Stomach smooth muscle (tissue), 2 donors: ENCODE measurements around the gene DYNLT3.

ENCODE experiments used
- H3K27ac ChIP-seq: one replicate; pipeline ENCODE4 v1.7.0; 2013; ENCODE audit warnings: mild to moderate bottlenecking, low read length, inconsistent platforms
- H3K27me3 ChIP-seq, 2 donors: one replicate each; pipeline ENCODE4 v1.7.0; 2013; ENCODE audit warnings: low read length in 2 of 2; ENCODE audit not compliant: insufficient read depth in 2 of 2, control insufficient read depth in 1 of 2
- H3K36me3 ChIP-seq, 2 donors: one replicate each; pipeline ENCODE4 v1.7.0; 2013; ENCODE audit warnings: low read length in 2 of 2; ENCODE audit not compliant: control insufficient read depth in 2 of 2, insufficient read depth in 2 of 2
- H3K4me1 ChIP-seq: one replicate; pipeline ENCODE4 v1.7.0; 2013; ENCODE audit warnings: low read length; ENCODE audit not compliant: control insufficient read depth, insufficient read depth
- H3K4me3 ChIP-seq, 2 donors: one replicate each; pipeline ENCODE4 v1.7.0; 2013; ENCODE audit warnings: low read length in 2 of 2
- H3K9ac ChIP-seq, 2 donors: one replicate each; pipeline ENCODE4 v1.7.0; 2013; ENCODE audit warnings: low read length in 2 of 2, mild to moderate bottlenecking in 1 of 2
- H3K9me3 ChIP-seq, 2 donors: one replicate each; pipeline ENCODE4 v1.7.0; 2013; ENCODE audit warnings: low read length in 2 of 2; ENCODE audit not compliant: control insufficient read depth in 2 of 2
- donor health status: healthy.
- donor health status: Pancreatic carcinoma.

Gene DYNLT3

GRCh38 chrX:37816766-37817165 lies 30.6 kb downstream of the DYNLT3 start:
- Histone ChIP-seq H3K9ac (no peak overlapping the region), H3K9me3 (no peaks in the 10 kb centered on the region), H3K27me3 (peaks cover 0 to 5% of the 10 kb centered on the region in 2 donors), H3K27ac (no peak overlapping the region), H3K4me3 (no peak overlapping the region), H3K36me3 (no peaks in the 10 kb centered on the region), H3K4me1 (no peaks in the 10 kb centered on the region)

GRCh38 chrX:37815366-37815765 lies 32.0 kb downstream of the DYNLT3 start:
- Histone ChIP-seq H3K27me3 (peaks cover 0 to 5% of the 10 kb centered on the region in 2 donors), H3K4me1 (no peaks in the 10 kb centered on the region), H3K27ac (no peak overlapping the region)

GRCh38 chrX:37813570-37813969 lies 33.8 kb downstream of the DYNLT3 start:
- no peak overlapping the region for H3K4me3 ChIP-seq
- no peaks in the 10 kb centered on the region for H3K36me3 ChIP-seq
- no peak overlapping the region for H3K9ac ChIP-seq
- H3K27ac ChIP-seq: no peak overlapping the region
- peaks cover 0 to 5% of the 10 kb centered on the region in 2 donors for H3K27me3 ChIP-seq
- H3K9me3 ChIP-seq: no peaks in the 10 kb centered on the region
- H3K4me1 ChIP-seq: no peaks in the 10 kb centered on the region

More at GRCh38 chrX:37815366-37815765, 32.0 kb downstream of the DYNLT3 start:
- H3K9ac ChIP-seq: no peak overlapping the region
- H3K9me3 ChIP-seq: no peaks in the 10 kb centered on the region
- H3K4me3 ChIP-seq: no peak overlapping the region
- no peaks in the 10 kb centered on the region for H3K36me3 ChIP-seq

- Histone ChIP-seq H3K36me3 (no peaks in the 10 kb centered on the region), H3K27me3 (peaks cover 0 to 5% of the 10 kb centered on the region in 2 donors), H3K4me1 (no peaks in the 10 kb centered on the region), H3K9me3 (no peaks in the 10 kb centered on the region), H3K27ac (no peak overlapping the region), H3K4me3 (no peak overlapping the region), H3K9ac (no peak overlapping the region)
Observed at GRCh38 chrX:37812110-37812509, 35.3 kb downstream of the DYNLT3 start.

- Histone ChIP-seq H3K27ac (no peak overlapping the region), H3K36me3 (no peaks in the 10 kb centered on the region), H3K9ac (no peak overlapping the region), H3K9me3 (no peaks in the 10 kb centered on the region), H3K4me3 (no peak overlapping the region), H3K4me1 (no peaks in the 10 kb centered on the region), H3K27me3 (no peaks in the 10 kb centered on the region)
Observed at GRCh38 chrX:37809970-37810369, 37.4 kb downstream of the DYNLT3 start.

GRCh38 chrX:37803057-37803456 lies 44.3 kb downstream of the DYNLT3 start:
- H3K27ac ChIP-seq: no peak overlapping the region
- no peaks in the 10 kb centered on the region for H3K9me3 ChIP-seq
- no peaks in the 10 kb centered on the region for H3K27me3 ChIP-seq
- no peak overlapping the region for H3K4me3 ChIP-seq
- no peaks in the 10 kb centered on the region for H3K36me3 ChIP-seq
- H3K4me1 ChIP-seq: no peaks in the 10 kb centered on the region
- no peak overlapping the region for H3K9ac ChIP-seq

- Histone ChIP-seq H3K9ac (no peak overlapping the region), H3K4me1 (no peaks in the 10 kb centered on the region), H3K9me3 (no peaks in the 10 kb centered on the region), H3K27ac (no peak overlapping the region), H3K36me3 (no peaks in the 10 kb centered on the region), H3K27me3 (no peaks in the 10 kb centered on the region), H3K4me3 (no peak overlapping the region)
Observed at GRCh38 chrX:37802028-37802427, 45.3 kb downstream of the DYNLT3 start.

GRCh38 chrX:37800717-37801116 lies 46.7 kb downstream of the DYNLT3 start:
- no peaks in the 10 kb centered on the region for H3K9me3 ChIP-seq
- no peak overlapping the region for H3K9ac ChIP-seq
- no peaks in the 10 kb centered on the region for H3K4me1 ChIP-seq
- no peak overlapping the region for H3K27ac ChIP-seq
- H3K27me3 ChIP-seq: no peaks in the 10 kb centered on the region
- H3K36me3 ChIP-seq: no peaks in the 10 kb centered on the region
- H3K4me3 ChIP-seq: no peak overlapping the region

GRCh38 chrX:37799936-37800335 lies 47.4 kb downstream of the DYNLT3 start:
- H3K9ac ChIP-seq: no peak overlapping the region
- H3K27me3 ChIP-seq: no peaks in the 10 kb centered on the region
- no peaks in the 10 kb centered on the region for H3K36me3 ChIP-seq
- no peaks in the 10 kb centered on the region for H3K9me3 ChIP-seq
- H3K27ac ChIP-seq: no peak overlapping the region
- H3K4me3 ChIP-seq: no peak overlapping the region
- no peaks in the 10 kb centered on the region for H3K4me1 ChIP-seq

- Histone ChIP-seq H3K9ac (no peak overlapping the region), H3K9me3 (no peaks in the 10 kb centered on the region), H3K27me3 (no peaks in the 10 kb centered on the region), H3K36me3 (no peaks in the 10 kb centered on the region), H3K27ac (no peak overlapping the region), H3K4me1 (no peaks in the 10 kb centered on the region), H3K4me3 (no peak overlapping the region)
Observed at GRCh38 chrX:37796805-37797204, 50.6 kb downstream of the DYNLT3 start.

- no peaks in the 10 kb centered on the region for H3K27me3 ChIP-seq
- H3K9ac ChIP-seq: no peak overlapping the region
- H3K4me3 ChIP-seq: no peak overlapping the region
- H3K27ac ChIP-seq: no peak overlapping the region
- H3K4me1 ChIP-seq: no peaks in the 10 kb centered on the region
- no peaks in the 10 kb centered on the region for H3K9me3 ChIP-seq
- H3K36me3 ChIP-seq: no peaks in the 10 kb centered on the region
Observed at GRCh38 chrX:37796310-37796709, 51.1 kb downstream of the DYNLT3 start.
